Ishikawa (cell line): ENCODE data around the gene ZNF800.

Source experiments
- CEBPB ChIP-seq: IDR thresholded peaks from 2 replicates; pipeline ENCODE4 v1.6.1; 2012
- CREB1 ChIP-seq: IDR thresholded peaks from 2 replicates; pipeline ENCODE4 v1.6.1; 2012; ENCODE audit warnings: low read depth
- EGR1 ChIP-seq: IDR thresholded peaks from 2 replicates; pipeline ENCODE4 v1.6.1; 2012
- EP300 ChIP-seq: IDR thresholded peaks from 2 replicates; pipeline ENCODE4 v1.6.1; 2012; ENCODE audit warnings: borderline replicate concordance
- FOXM1 ChIP-seq: IDR thresholded peaks from 2 replicates; pipeline ENCODE4 v1.6.1; 2012; ENCODE audit warnings: low read depth, borderline replicate concordance
- MAX ChIP-seq: IDR thresholded peaks from 2 replicates; pipeline ENCODE4 v1.6.1; 2012
- NFIC ChIP-seq: IDR thresholded peaks from 2 replicates; pipeline ENCODE4 v1.6.1; 2012
- RAD21 ChIP-seq: IDR thresholded peaks from 2 replicates; pipeline ENCODE4 v1.6.1; 2012; ENCODE audit warnings: low read depth
- REST ChIP-seq: IDR thresholded peaks from 2 replicates; pipeline ENCODE4 v1.6.1; 2012; ENCODE audit warnings: low read depth, mild to moderate bottlenecking
- TAF1 ChIP-seq: IDR thresholded peaks from 2 replicates; pipeline ENCODE4 v1.6.1; 2012; ENCODE audit warnings: low read depth, mild to moderate bottlenecking
- TCF12 ChIP-seq: IDR thresholded peaks from 2 replicates; pipeline ENCODE4 v1.6.1; 2012; ENCODE audit warnings: low read depth
- TEAD4 ChIP-seq: IDR thresholded peaks from 2 replicates; pipeline ENCODE4 v1.6.1; 2012
- YY1 ChIP-seq: IDR thresholded peaks from 2 replicates; pipeline ENCODE4 v1.6.1; 2012; ENCODE audit warnings: low read depth
- ZBTB7A ChIP-seq: IDR thresholded peaks from 2 replicates; pipeline ENCODE4 v1.6.1; 2012; ENCODE audit warnings: low read depth

DNA sequence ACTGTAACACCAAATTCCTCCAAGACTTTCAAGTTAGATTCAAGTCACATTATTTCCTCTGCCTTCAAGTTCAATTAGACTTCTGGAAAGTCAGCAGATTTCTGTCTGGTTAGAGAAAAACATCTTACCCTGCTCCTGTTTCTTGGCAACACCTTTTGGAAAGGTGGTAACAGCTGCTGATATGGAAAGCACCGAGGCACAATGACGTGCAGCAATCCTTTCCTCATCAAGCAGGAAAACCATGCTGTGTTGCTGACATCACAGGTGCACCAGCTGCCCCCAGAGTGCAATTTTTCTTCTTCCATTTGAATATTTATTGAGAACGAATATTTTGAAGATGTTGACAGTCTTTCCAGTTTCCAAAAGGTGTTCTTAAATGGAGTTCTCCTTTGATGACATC, 41.9 kb downstream of the ZNF800 start:
- no peak for TF ChIP-seq TAF1
- TF ChIP-seq EGR1 = no peak
- TF ChIP-seq TCF12 = no peak
- TF ChIP-seq YY1 = no peak
- TF ChIP-seq MAX = no peak
- TF ChIP-seq CREB1 = no peak
- no peak for TF ChIP-seq EP300
- no peak for TF ChIP-seq CEBPB
- TF ChIP-seq TEAD4 = no peak
- no peak for TF ChIP-seq RAD21
- no peak for TF ChIP-seq REST
- no peak for TF ChIP-seq NFIC
- no peak for TF ChIP-seq ZBTB7A
- TF ChIP-seq FOXM1 = no peak
